IMR-90 (cell line): Measurements from ENCODE around the gene ACKR1. TPM values are rescaled to one million over a fixed set of nuclear protein-coding genes. Genes with fewer than 3 reads are reported as not detected.

Experiments
- ATAC-seq: fragments of 200-7000 bp; cut with Tn5 transposase; 2 replicates; pipeline ENCODE4 v1.9.1; 2020; ENCODE audit warnings: low read depth, mild to moderate bottlenecking, moderate library complexity
- BruUV-seq: library from RNA; stranded (reverse); fragments of 400-500 nt; replicated peaks from 2 replicates; lab custom pipeline; 2021; lab: Mats Ljungman, UMichigan
- CTCF ChIA-PET: fragments of 300-600 bp; formaldehyde crosslinking; extraction: SDS; loops from one replicate; lab custom pipeline; 2021; ENCODE audit warnings: antibody characterized with exemption; lab: Yijun Ruan, JAX
- POLR2A ChIA-PET: fragments of 300-600 bp; sonication (Branson Sonifier 250); formaldehyde crosslinking; loops from one replicate; lab custom pipeline; 2022; ENCODE audit warnings: antibody characterized with exemption; ENCODE audit not compliant: unreplicated experiment; lab: Charles Lee
- DNase-seq: peaks from one replicate; pipeline ENCODE4 v3.0.0; 2013
- H2AFZ ChIP-seq: replicated peaks from 2 replicates; pipeline ENCODE3; 2013; ENCODE audit warnings: low read length, mild to moderate bottlenecking; ENCODE audit not compliant: poor library complexity
- H2AK5ac ChIP-seq: 2 replicates; pipeline ENCODE4 v1.6.1; 2013; ENCODE audit warnings: low read depth, low read length, inconsistent platforms
- H2AK9ac ChIP-seq: replicated peaks from 2 replicates; pipeline ENCODE3; 2013; ENCODE audit warnings: mild to moderate bottlenecking, low read depth, low read length, moderate library complexity; ENCODE audit not compliant: poor library complexity
- H2BK120ac ChIP-seq: 2 replicates; pipeline ENCODE4 v1.6.1; 2013; ENCODE audit warnings: low read depth, low read length, inconsistent platforms
- H2BK15ac ChIP-seq: 3 replicates; pipeline ENCODE4 v1.6.1; 2013; ENCODE audit warnings: low read depth, low read length, inconsistent platforms
- H2BK20ac ChIP-seq: 2 replicates; pipeline ENCODE4 v1.6.1; 2013; ENCODE audit warnings: low read depth, mild to moderate bottlenecking, inconsistent platforms, low read length, moderate library complexity
- H2BK5ac ChIP-seq: 2 replicates; pipeline ENCODE4 v1.6.1; 2013; ENCODE audit warnings: mild to moderate bottlenecking, low read depth, low read length, inconsistent platforms; ENCODE audit not compliant: poor library complexity, severe bottlenecking
- H3K14ac ChIP-seq: replicated peaks from 2 replicates; pipeline ENCODE4 v1.6.1; 2013; ENCODE audit warnings: low read depth, low read length, inconsistent platforms
- H3K18ac ChIP-seq: 2 replicates; pipeline ENCODE4 v1.6.1; 2013; ENCODE audit warnings: low read depth, low read length, control low read depth
- H3K23ac ChIP-seq: 2 replicates; pipeline ENCODE4 v1.6.1; 2013; ENCODE audit warnings: low read depth, low read length, inconsistent platforms
- H3K27ac ChIP-seq: 2 replicates; pipeline ENCODE4 v1.5.1; 2013; ENCODE audit warnings: mild to moderate bottlenecking, control low read depth, low read length; ENCODE audit not compliant: insufficient read depth
- H3K27me3 ChIP-seq: 2 replicates; pipeline ENCODE4 v1.6.1; 2013; ENCODE audit warnings: low read length; ENCODE audit not compliant: control insufficient read depth, insufficient read depth
- H3K36me3 ChIP-seq: 2 replicates; pipeline ENCODE4 v1.6.1; 2013; ENCODE audit warnings: low read length, mixed read lengths; ENCODE audit not compliant: control insufficient read depth, insufficient read depth
- H3K4ac ChIP-seq: 2 replicates; pipeline ENCODE4 v1.6.1; 2013; ENCODE audit warnings: low read depth, low read length, inconsistent platforms
- H3K4me1 ChIP-seq: 2 replicates; pipeline ENCODE4 v1.6.1; 2013; ENCODE audit warnings: low read length, mixed read lengths; ENCODE audit not compliant: control insufficient read depth, insufficient read depth
- H3K4me2 ChIP-seq: 2 replicates; pipeline ENCODE4 v1.6.1; 2013; ENCODE audit warnings: low read depth, mild to moderate bottlenecking, control low read depth, low read length, moderate library complexity
- H3K4me3 ChIP-seq: 2 replicates; pipeline ENCODE4 v1.5.1; 2013; ENCODE audit warnings: low read depth, mild to moderate bottlenecking, control low read depth, low read length, moderate library complexity; ENCODE audit not compliant: insufficient read depth
- H3K56ac ChIP-seq: 2 replicates; pipeline ENCODE4 v1.6.1; 2013; ENCODE audit warnings: low read length, inconsistent platforms; ENCODE audit not compliant: insufficient read depth; ENCODE audit errors: extremely low read depth
- H3K79me1 ChIP-seq, 2 experiments: 2 replicates each; pipeline ENCODE4 v1.6.1; 2013; ENCODE audit warnings: low read length in 2 of 2, inconsistent platforms in 1 of 2, low read depth in 1 of 2
- H3K9ac ChIP-seq: 2 replicates; pipeline ENCODE4 v1.6.1; 2013; ENCODE audit warnings: low read depth, low read length, control low read depth
- H3K9me1 ChIP-seq: 2 replicates; pipeline ENCODE4 v1.6.1; 2013; ENCODE audit warnings: low read length, inconsistent platforms; ENCODE audit not compliant: insufficient read depth
- H3K9me3 ChIP-seq: 2 replicates; pipeline ENCODE4 v1.6.1; 2013; ENCODE audit warnings: low read length; ENCODE audit not compliant: control insufficient read depth, insufficient read depth
- H4K20me1 ChIP-seq: 2 replicates; pipeline ENCODE4 v1.6.1; 2013; ENCODE audit warnings: low read length, inconsistent platforms; ENCODE audit not compliant: insufficient read depth
- H4K5ac ChIP-seq: 2 replicates; pipeline ENCODE4 v1.6.1; 2013; ENCODE audit warnings: mild to moderate bottlenecking, low read depth, low read length, control low read depth
- H4K8ac ChIP-seq, 2 experiments: 2 replicates each; pipeline ENCODE4 v1.6.1; 2013; ENCODE audit warnings: low read depth in 2 of 2, low read length in 2 of 2, control low read depth in 1 of 2, inconsistent platforms in 1 of 2
- H4K91ac ChIP-seq: 2 replicates; pipeline ENCODE4 v1.6.1; 2013; ENCODE audit warnings: low read depth, low read length, inconsistent platforms; ENCODE audit not compliant: insufficient read depth
- BHLHE40 ChIP-seq: fragments of 150-350 bp; IDR thresholded peaks from 2 replicates; pipeline ENCODE4 v1.6.1; 2016; ENCODE audit warnings: mild to moderate bottlenecking, low read depth, low read length
- CEBPB ChIP-seq: IDR thresholded peaks from 2 replicates; pipeline ENCODE4 v1.6.1; 2012; ENCODE audit warnings: low read depth, low read length, improper control_type of control experiment
- CHD1 ChIP-seq: IDR thresholded peaks from 2 replicates; pipeline ENCODE4 v1.6.1; 2012; ENCODE audit warnings: low read depth, low read length, improper control_type of control experiment
- CTCF ChIP-seq: conservative IDR thresholded peaks from 2 replicates; pipeline ENCODE4 v1.5.1; 2012; ENCODE audit warnings: mild to moderate bottlenecking, low read depth, low read length, improper control_type of control experiment
- ELK1 ChIP-seq: fragments of 150-350 bp; IDR thresholded peaks from 2 replicates; pipeline ENCODE4 v1.6.1; 2016; ENCODE audit warnings: low read depth, mild to moderate bottlenecking, low read length, moderate library complexity, borderline replicate concordance
- FOS ChIP-seq: fragments of 150-350 bp; IDR thresholded peaks from 2 replicates; pipeline ENCODE4 v1.6.1; 2016; ENCODE audit warnings: low read depth, low read length
- MAFK ChIP-seq: IDR thresholded peaks from 2 replicates; pipeline ENCODE4 v1.6.1; 2012; ENCODE audit warnings: low read depth, low read length, improper control_type of control experiment
- MAZ ChIP-seq: IDR thresholded peaks from 2 replicates; pipeline ENCODE4 v1.6.1; 2012; ENCODE audit warnings: low read depth, mild to moderate bottlenecking, low read length, improper control_type of control experiment, moderate library complexity, borderline replicate concordance
- MXI1 ChIP-seq: IDR thresholded peaks from 2 replicates; pipeline ENCODE4 v1.6.1; 2012; ENCODE audit warnings: low read depth, mild to moderate bottlenecking, low read length, moderate library complexity, borderline replicate concordance
- NFE2L2 ChIP-seq: fragments of 150-350 bp; IDR thresholded peaks from 2 replicates; pipeline ENCODE4 v1.6.1; 2016; ENCODE audit warnings: low read depth, mild to moderate bottlenecking, low read length
- POLR2A ChIP-seq: IDR thresholded peaks from 2 replicates; pipeline ENCODE4 v1.6.1; 2012; ENCODE audit warnings: mild to moderate bottlenecking, low read depth, low read length
- RAD21 ChIP-seq: IDR thresholded peaks from 2 replicates; pipeline ENCODE4 v1.6.1; 2012; ENCODE audit warnings: low read length, improper control_type of control experiment
- RCOR1 ChIP-seq: IDR thresholded peaks from 2 replicates; pipeline ENCODE4 v1.6.1; 2012; ENCODE audit warnings: mild to moderate bottlenecking, low read length, improper control_type of control experiment; ENCODE audit not compliant: insufficient replicate concordance
- RFX5 ChIP-seq: IDR thresholded peaks from 2 replicates; pipeline ENCODE4 v1.8.0; 2012; ENCODE audit warnings: low read depth, mild to moderate bottlenecking, low read length, moderate library complexity
- SMC3 ChIP-seq: fragments of 150-350 bp; IDR thresholded peaks from 2 replicates; pipeline ENCODE4 v1.6.1; 2016; ENCODE audit warnings: low read depth, mild to moderate bottlenecking, antibody characterized with exemption, low read length, moderate library complexity
- USF2 ChIP-seq: fragments of 150-350 bp; IDR thresholded peaks from 2 replicates; pipeline ENCODE4 v1.6.1; 2017; ENCODE audit warnings: mild to moderate bottlenecking, antibody characterized with exemption, low read length, low read depth
- WGBS, 2 experiments: methylation state at CpG; one replicate each; pipeline versions ENCODE4 v1.1.5 to v1.1.7; 2013; ENCODE audit warnings: missing lambda C conversion rate in 2 of 2; ENCODE audit not compliant: insufficient read length in 1 of 2; ENCODE audit errors: extremely low coverage in 2 of 2; 5-methylcytosine and 5-hydroxymethylcytosine counted together
- dilution Hi-C: fragments of 300-500 bp; cut with HindIII; formaldehyde crosslinking; loops from one replicate; pipeline ENCODE4 v1.14.3; 2018; ENCODE audit warnings: low sequenced_read_pairs; ENCODE audit not compliant: unreplicated experiment
- in situ Hi-C: fragments of 300-500 bp; cut with MboI; formaldehyde crosslinking; loops from 3 replicates; pipeline ENCODE4 v1.14.3; 2019; ENCODE audit warnings: low sequenced_read_pairs, inconsistent platforms, mixed read lengths
- intact Hi-C: fragments of 100-400 bp; cut with micrococcal nuclease; formaldehyde crosslinking; loops from 2 replicates; pipeline ENCODE4 v1.10.0; 2022
- polyA plus RNA-seq, 3 experiments: library from polyadenylated mRNA; depleted of rRNA; stranded (reverse); fragments of >200 nt; gene quantifications; 2 replicates each; pipeline ENCODE4 v1.2.3, GENCODE V29; 2012; ENCODE audit warnings: low replicate concordance in 1 of 3
- total RNA-seq: library from RNA; depleted of rRNA; stranded (reverse); fragments of >200 nt; gene quantifications from 2 replicates; pipeline ENCODE4 v1.2.3, GENCODE V29; 2012

The ACKR1 gene
- total and polyA plus RNA-seq, 2 of the 4 experiments (the other 2 are of a cell fraction) = not detected

GRCh38 chr1:159208175-159208825, 3.6 kb downstream of the ACKR1 start:
- H2BK20ac ChIP-seq = no peak overlapping the region
- H2AFZ ChIP-seq = no peak overlapping the region
- no peak overlapping the region for H2BK5ac ChIP-seq
- H2BK120ac ChIP-seq = no peak overlapping the region
- no CpG with 5 or more reads among the region's 7 CpGs for WGBS, 2 experiments
- in situ Hi-C loops = loop anchor here (25.0 kb wide), 1 partner anchor 679 kb away; no protein-coding TSS in a partner anchor
- no peak overlapping the region for H2BK15ac ChIP-seq
- no peak overlapping the region for H3K18ac ChIP-seq
- no peaks in the 10 kb centered on the region for H3K9me1 ChIP-seq
- H3K9ac ChIP-seq = no peak overlapping the region
- POLR2A ChIA-PET = no interaction called here
- dilution Hi-C loops = no loop called here
- no peaks in the 10 kb centered on the region for H4K20me1 ChIP-seq
- TF ChIP-seq RFX5 = no peak
- TF ChIP-seq FOS = no peak
- no peak for TF ChIP-seq SMC3
- no peak for TF ChIP-seq ELK1
- no peak for TF ChIP-seq CEBPB
- TF ChIP-seq POLR2A = no peak
- TF ChIP-seq NFE2L2 = no peak
- no peak for TF ChIP-seq MXI1
- TF ChIP-seq BHLHE40 = no peak
- no peak for TF ChIP-seq MAZ
- no peak for TF ChIP-seq RAD21
- TF ChIP-seq RCOR1 = no peak
- no peak for TF ChIP-seq CHD1
- TF ChIP-seq MAFK = no peak
- no peak for TF ChIP-seq CTCF
- no peak for TF ChIP-seq USF2
- H3K27ac ChIP-seq = no peak overlapping the region
- H3K79me1 ChIP-seq = no peaks in the 10 kb centered on the region
- no peak overlapping the region for H3K56ac ChIP-seq
- no peak overlapping the region for H2AK9ac ChIP-seq
- BruUV-seq = no TSS peak
- no peak overlapping the region for H3K4me2 ChIP-seq
- no peaks in the 10 kb centered on the region for H3K36me3 ChIP-seq
- CTCF ChIA-PET = interaction anchor here (0.8 to 1.0 kb wide), 2 partner anchors 9 to 47 kb away, joined by 3 to 4 read pairs; no protein-coding TSS in a partner anchor
- no peak for DNase-seq
- intact Hi-C loops = no loop called here
- H3K14ac ChIP-seq = no peak overlapping the region
- no peak overlapping the region for H4K5ac ChIP-seq
- H3K23ac ChIP-seq = no peak overlapping the region
- H2AK5ac ChIP-seq = no peak overlapping the region
- H4K91ac ChIP-seq = no peak overlapping the region
- H3K27me3 ChIP-seq = peaks cover 4% of the 10 kb centered on the region
- no peak for ATAC-seq
- H3K9me3 ChIP-seq = no peaks in the 10 kb centered on the region
- H3K4me3 ChIP-seq = no peak overlapping the region
- H3K4me1 ChIP-seq = no peaks in the 10 kb centered on the region
- no peak overlapping the region for H4K8ac ChIP-seq
- no peak overlapping the region for H3K4ac ChIP-seq
